Brain microvascular endothelial cell (primary cell): ENCODE results near the gene SERPINB11.

Experiments
- DNase-seq: peaks from one replicate; pipeline ENCODE4 v3.0.0-alpha.2; 2020
- H3K27ac ChIP-seq: fragments of 250-450 bp; sonication (Bioruptor Pico); 2 replicates; pipeline ENCODE4 v1.5.1; 2020; ENCODE audit warnings: mild to moderate bottlenecking, moderate library complexity
- H3K27me3 ChIP-seq: fragments of 250-450 bp; sonication (Bioruptor Pico); replicated peaks from 2 replicates; pipeline ENCODE4 v1.5.1; 2020; ENCODE audit warnings: mild to moderate bottlenecking
- H3K36me3 ChIP-seq: fragments of 250-450 bp; sonication (Bioruptor Pico); replicated peaks from 2 replicates; pipeline ENCODE4 v1.5.1; 2020; ENCODE audit warnings: mild to moderate bottlenecking
- H3K4me3 ChIP-seq: 2 replicates; pipeline ENCODE4 v1.5.1; 2011; ENCODE audit warnings: low read depth, mild to moderate bottlenecking, control low read depth, low read length, moderate library complexity
- CTCF ChIP-seq: IDR thresholded peaks from 2 replicates; pipeline ENCODE4 v1.5.1; 2011; ENCODE audit warnings: low read depth, mild to moderate bottlenecking, moderate library complexity, low read length, control low read depth, inconsistent platforms; ENCODE audit errors: missing control alignments
- in situ Hi-C: cut with HindIII; loops from 2 replicates; pipeline ENCODE4 v1.10.0; 2017; ENCODE audit warnings: low sequenced_read_pairs, low pct_ligation_motif_present

SERPINB11 gene

GRCh38 chr18:63741769-63742168, 39.0 kb downstream of the SERPINB11 start:
- DNase-seq: peak; percentile 46
- Histone ChIP-seq H3K4me3 (no peak overlapping the region), H3K36me3 (no peaks in the 10 kb centered on the region), H3K27me3 (no peaks in the 10 kb centered on the region), H3K27ac (no peak overlapping the region)
- in situ Hi-C loops: no loop called here
- TF ChIP-seq CTCF: peak; percentile 56

GRCh38 chr18:63747006-63747405, 44.2 kb downstream of the SERPINB11 start:
- DNase-seq: no peak
- Histone ChIP-seq H3K27ac (no peak overlapping the region), H3K27me3 (no peaks in the 10 kb centered on the region), H3K4me3 (no peak overlapping the region), H3K36me3 (no peaks in the 10 kb centered on the region)
- TF ChIP-seq CTCF: no peak
- in situ Hi-C loops: no loop called here

GRCh38 chr18:63749489-63749888, 46.7 kb downstream of the SERPINB11 start:
- Histone ChIP-seq H3K4me3 (no peak overlapping the region), H3K27me3 (no peaks in the 10 kb centered on the region), H3K36me3 (no peaks in the 10 kb centered on the region), H3K27ac (no peak overlapping the region)
- DNase-seq: no peak
- TF ChIP-seq CTCF: no peak
- in situ Hi-C loops: no loop called here

- no peaks in the 10 kb centered on the region for H3K36me3 ChIP-seq
- DNase-seq: no peak
- in situ Hi-C loops: no loop called here
- H3K27me3 ChIP-seq: no peaks in the 10 kb centered on the region
- no peak overlapping the region for H3K4me3 ChIP-seq
- no peak overlapping the region for H3K27ac ChIP-seq
- TF ChIP-seq CTCF: no peak
Measured at GRCh38 chr18:63752636-63753035, 49.9 kb downstream of the SERPINB11 start.

- in situ Hi-C loops: no loop called here
Measured at GRCh38 chr18:63753676-63754075, 50.9 kb downstream of the SERPINB11 start.

More at GRCh38 chr18:63753676-63754075, 50.9 kb downstream of the SERPINB11 start:
- no peaks in the 10 kb centered on the region for H3K36me3 ChIP-seq
- DNase-seq: no peak
- TF ChIP-seq CTCF: no peak
- H3K27me3 ChIP-seq: no peaks in the 10 kb centered on the region
- H3K4me3 ChIP-seq: no peak overlapping the region
- H3K27ac ChIP-seq: no peak overlapping the region
